HG02759 (cell line): ENCODE results near the gene ENOX2.

Experiments
- ATAC-seq: cut with Tn5 transposase; IDR thresholded peaks from one replicate; pipeline ENCODE4 v1.9.1; 2021; ENCODE audit warnings: mild to moderate bottlenecking, moderate library complexity; ENCODE audit not compliant: unreplicated experiment

ENOX2 gene

DNA sequence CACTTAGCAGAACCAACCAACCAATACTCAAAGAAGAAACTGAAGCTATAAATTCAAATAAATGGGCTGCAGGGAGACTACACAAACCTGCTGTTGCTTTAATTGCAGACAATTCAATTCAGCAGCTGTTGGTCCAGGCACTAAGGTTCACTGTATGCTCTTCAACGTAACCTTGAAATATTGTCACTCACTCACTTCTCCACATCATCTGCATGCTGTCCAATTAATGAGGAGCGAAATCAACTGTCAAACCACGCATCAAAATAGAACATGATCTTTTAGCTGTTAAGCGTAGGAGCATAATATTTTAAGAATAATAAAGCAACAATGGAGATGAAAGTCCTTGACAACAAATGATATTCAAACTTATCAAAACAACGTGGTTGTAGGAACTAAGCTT lies 17.0 kb downstream of the ENOX2 start:
- ATAC-seq: no peak

DNA sequence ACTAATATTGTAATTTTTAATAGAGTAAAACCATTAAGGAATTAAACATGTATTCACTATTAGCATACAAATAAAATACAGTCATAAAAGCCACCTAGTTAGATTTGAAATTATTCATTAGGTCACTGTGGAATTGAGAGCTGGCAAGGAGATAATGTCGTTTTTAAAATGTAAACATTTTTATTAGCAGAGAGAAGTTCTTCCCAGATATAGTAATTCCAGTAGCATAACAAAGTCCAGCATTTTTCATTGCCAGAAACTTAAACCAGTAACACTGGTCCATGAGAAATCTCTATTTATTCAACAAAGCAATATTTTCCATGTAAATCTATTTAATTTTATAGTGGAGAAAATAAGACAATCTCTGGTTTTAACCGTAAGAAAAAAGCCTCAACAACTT lies 17.5 kb downstream of the ENOX2 start:
- ATAC-seq: no peak

DNA sequence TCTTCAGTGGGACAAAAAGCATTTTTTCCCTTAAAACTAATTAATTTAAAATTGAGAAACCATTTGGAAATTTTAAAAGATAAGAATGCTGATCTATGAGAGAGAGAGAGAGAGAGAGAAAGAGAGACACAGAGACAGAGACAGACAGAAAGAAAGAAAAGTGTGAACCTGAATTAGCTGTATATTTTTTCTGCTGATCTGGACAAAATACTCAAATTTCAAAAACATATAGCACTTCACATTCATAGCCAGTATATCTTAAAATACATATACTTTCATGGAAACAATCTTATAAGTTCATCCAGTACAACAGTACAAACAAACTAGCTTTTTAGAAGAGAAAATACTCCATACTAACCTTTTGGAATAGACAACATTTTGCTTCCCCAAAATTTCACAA lies 18.4 kb downstream of the ENOX2 start:
- no peak for ATAC-seq

DNA sequence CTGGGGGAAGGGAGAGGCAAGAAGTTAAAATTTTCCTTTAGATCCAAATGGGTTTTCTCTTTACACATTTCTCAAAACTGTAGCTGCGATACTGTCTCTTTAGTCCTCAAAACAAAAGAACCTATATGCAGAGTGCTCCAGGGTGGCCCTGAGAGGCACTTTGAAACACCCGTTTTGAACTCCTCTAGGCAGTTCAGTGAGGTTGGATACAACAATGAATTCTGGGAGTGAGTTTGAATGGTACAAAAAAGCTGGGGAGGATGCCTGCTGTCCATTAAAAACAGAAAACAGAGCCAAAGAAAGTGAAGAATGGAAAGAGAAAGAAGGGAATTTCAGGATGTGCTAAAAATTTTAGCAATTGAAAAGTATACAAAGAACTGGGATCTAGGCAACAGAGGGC lies 23.1 kb downstream of the ENOX2 start:
- ATAC-seq: no peak

DNA sequence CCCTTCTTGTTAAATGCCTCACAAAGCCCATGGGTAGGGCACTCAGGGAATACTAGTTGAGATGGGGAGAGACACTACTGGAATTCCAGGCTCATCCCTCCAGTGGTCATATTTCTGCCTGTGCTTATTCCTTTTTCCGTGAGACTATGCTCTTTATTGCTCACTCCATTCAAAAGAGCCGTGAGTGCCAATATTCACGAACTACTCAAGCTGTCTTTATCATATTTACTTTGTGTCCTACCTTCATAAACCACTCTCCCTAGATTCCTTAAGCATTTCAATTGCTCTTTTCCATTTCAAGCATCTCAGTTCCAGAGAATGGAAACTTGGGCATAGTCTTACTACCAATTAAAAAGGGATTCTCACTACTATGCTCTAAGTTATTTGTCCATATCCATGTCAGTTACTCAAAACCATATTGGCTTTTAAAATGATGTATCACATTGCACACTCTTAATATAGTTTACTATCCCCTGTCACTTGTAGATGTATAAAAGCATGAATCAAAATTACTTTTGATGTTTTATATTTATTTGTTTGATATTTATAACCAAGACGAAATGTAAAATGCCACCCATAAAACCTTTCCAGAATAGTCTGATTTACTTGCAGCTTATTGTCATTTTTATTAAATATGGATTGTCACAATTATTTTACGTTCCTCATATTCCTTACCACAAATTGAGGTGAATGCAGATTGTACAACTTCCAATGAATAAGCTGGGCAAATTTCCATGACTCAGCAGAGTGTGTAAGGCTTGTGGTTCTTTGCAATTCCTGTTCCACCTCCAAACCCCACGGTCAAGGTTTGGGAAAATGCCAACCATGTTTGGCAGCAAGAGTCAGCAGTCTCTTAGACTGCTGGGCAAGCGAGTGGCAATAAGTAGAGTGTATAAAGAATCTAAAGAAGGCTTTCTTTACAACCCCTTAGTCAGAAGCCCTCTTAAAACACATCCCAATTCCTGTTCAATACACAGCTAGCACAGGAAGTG lies 24.4 kb downstream of the ENOX2 start:
- no peak for ATAC-seq

DNA sequence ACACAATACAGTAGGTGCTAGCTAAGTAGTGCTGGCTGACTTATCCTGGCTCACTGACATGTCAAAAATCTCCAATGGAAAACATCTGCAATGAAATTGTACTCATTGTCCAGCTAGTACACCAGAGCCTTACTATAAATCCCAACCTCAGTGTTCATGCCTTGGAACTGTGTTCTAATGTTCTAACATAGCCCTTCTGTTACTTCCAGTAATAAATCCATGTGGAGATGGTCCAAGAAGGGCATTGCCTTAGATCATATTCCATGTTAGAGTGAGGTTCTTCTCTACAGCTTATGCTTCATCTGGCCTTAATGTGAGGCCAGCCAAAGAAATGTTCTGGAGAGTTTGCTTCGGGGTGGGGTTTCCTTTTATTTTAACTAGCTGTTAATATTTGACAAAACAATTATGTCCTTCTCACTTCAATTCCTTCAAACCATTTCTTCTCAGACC lies 25.1 kb downstream of the ENOX2 start:
- ATAC-seq: no peak

DNA sequence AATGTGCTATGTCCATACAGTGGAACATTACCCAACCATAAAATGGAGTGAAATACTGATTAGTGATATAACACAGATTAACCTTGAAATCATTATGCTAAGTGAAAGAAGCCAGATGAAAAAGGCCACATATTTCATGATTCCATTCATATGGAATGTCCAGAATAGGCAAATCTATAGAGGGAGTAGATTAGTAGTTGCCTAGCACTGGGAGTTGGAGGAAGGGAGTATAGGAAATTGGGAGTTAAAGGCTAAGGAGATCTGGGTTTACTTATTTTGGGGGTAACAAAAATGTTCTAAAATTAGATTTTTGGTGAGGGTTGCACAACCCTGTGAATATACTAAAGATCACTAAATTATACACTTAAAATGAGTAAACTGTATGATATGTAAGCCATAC lies 26.8 kb downstream of the ENOX2 start:
- ATAC-seq: no peak

DNA sequence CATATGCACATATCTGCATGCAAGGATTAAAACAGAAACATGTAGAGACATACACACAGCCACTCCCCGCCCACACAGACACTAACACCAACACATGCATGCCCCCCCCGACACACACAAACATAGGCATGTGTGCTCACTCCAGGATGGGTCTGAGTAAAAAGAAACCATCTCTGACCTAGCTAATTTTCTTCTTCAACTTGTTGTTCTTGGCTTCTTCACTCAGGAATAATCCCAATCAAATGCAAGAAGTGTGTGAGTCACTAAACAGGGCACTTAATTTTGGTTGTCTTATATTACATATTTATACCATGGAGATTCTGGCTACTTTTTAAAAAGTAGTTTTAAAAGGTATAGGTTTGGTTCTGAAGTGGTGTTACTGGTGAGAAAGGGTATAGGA lies 28.3 kb downstream of the ENOX2 start:
- ATAC-seq: no peak

DNA sequence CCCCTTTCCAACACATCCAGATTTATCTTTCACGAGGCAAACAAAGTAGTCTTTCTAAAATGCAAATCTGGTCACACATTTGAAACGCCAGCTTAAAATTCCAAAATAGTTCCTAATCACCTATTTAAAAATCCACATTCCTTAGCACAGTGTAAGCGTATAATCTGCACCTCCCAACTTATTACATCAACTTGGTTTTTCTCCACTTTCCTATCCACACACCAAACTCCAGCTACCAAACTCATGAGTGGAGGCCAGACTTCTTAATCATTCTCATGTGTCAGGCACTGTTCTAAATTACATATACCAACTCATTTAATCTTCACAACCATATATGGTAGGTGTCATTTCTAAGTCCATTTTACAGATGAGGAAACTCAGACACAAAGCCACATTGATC lies 33.8 kb downstream of the ENOX2 start:
- ATAC-seq: no peak

DNA sequence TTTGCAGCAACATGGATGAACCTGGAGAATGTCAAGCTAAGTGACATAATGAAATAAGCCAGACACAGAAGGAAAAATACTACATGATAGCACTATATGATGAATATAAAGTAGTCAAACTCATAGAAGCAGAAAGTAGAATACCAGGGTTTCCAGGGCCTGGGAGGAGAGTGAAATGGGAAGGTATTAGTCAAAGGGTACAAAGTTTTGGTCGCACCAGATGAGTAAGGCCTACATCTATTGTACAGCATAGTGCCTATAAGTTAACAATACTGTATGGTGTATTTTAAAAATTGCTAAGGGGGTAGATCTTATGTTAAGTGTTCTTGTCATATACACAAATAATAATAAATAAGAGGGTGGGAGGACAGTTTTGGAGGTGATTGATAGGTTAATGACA lies 41.5 kb downstream of the ENOX2 start:
- ATAC-seq: no peak

DNA sequence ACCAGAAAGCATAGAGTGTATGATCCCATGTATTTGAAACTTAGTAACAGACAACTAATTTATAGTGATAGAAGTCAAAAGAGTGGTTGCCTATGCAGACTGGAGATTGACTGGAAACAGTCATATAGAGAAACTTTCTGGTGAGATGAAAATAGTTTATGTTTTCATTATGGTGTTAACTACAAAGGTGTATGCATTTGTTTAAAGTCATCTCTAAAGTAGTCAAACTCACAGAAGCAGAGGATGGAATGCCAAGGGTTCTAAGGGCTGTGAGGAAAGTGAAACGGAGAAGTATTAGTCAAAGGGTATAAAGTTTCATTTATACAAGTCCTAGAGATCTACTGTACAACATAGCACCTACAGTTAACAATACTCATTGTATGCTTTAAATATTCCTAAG lies 45.8 kb downstream of the ENOX2 start:
- ATAC-seq: peak; percentile 99

DNA sequence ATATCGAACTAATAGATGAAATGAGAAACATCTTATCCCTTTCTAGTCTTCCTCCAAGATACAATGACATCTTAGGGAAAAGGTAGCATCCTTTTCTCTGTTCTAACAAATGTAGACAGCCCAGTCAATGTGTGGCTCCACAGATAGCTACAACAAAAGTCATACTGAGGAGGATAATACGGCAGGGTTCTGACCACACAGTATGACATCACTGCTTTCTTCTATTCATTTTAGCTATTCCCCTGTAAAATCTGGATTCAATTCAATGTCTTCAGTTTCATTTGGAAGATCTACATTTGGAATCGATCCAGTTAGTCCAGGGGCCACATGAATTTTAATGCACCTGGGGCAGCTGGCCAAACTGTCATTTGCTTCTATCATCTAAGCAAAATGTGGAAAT lies 51.4 kb downstream of the ENOX2 start:
- ATAC-seq: no peak

DNA sequence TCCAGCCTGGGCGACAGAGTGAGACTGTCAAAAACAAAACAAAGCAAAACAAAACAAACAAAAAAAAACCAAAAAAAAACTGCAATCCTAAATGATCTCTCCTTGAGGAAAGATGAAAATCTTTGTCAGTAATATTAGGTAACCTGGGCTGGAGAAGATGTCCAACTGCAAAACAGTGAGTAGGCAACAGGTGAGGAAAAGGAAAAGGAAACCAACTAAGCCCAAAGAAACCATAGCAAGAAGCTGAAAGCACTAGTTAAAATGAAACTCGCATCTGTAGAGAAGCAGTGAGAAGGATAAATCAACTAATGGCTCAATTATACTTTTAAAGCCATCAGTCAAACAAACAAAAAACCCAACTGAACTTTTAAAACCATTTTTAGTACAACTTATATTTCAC lies 54.2 kb downstream of the ENOX2 start:
- peak; percentile 87 for ATAC-seq

DNA sequence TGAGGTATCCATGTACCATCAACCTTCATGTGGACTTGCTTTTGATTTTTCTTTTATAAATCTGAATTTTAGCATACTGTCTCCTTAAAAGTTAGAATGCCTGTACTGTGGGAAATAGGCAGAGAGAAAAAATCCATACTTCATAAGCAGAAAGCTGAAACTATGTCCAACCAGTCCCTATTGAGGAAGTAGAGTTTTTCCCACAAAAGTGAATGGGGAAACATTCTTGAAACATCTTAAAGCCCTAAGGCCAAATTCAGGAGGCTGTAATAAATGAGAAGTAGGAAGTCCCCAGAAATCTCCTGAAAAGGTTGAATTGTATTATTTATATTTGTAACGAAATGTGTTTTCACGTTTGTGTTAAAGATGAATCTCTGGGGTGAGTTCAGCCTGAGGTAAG lies 56.3 kb downstream of the ENOX2 start:
- no peak for ATAC-seq

DNA sequence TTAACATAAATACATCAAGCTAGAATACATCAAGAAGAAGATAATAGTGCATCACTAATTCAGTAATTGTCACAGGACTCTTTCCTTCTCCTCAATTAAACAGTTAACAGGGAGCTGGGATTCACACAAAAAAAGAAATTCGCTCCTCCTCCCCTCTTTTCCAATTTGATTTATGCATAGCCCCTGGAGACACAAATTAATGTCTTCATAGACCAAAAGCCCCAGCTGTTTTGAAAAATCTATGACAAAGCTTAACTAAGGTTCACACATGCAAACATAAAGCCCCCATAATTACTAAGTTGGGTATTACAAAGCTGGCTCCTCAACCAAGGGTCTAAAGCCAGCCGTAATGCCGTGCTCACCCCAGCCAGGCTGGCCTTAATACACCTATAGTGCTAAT lies 61.2 kb downstream of the ENOX2 start:
- ATAC-seq: no peak

DNA sequence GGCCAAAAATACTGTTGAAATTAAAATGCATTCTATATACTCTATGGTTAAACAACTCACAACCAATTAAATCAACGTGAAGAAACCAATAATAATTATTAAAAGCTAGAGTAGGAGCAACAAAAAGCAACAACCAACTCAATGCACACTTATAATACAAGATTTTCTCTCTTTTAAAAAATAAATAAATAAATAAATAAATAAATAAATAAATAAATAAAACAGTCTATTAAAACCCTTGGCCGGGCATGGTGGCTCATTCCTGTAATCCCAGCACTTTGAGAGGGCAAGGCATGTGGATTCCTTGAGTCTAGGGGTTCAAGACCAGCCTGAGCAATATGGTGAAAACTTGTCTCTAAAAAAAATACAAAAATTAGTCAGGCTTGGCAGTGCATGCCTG lies 62.7 kb downstream of the ENOX2 start:
- no peak for ATAC-seq

DNA sequence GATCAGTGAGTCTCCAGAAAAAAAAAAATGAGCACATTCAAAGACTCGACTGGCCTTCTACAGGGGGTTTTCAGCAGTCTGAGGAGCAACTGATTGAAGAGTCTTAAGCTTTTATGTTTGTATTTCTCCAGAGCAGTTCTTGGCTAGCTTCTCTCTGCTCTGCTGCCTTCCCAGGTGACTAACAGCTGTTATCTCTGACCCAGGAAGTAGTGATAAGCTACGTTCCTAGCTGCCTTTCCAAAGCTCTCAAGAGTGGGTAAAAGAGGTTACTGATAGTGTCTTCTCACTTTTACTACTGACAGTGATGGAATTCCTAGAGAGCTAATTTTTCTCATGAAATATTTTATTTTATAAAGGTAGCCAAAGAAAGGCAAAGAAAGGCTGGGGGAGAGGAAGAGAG lies 66.6 kb downstream of the ENOX2 start:
- no peak for ATAC-seq

DNA sequence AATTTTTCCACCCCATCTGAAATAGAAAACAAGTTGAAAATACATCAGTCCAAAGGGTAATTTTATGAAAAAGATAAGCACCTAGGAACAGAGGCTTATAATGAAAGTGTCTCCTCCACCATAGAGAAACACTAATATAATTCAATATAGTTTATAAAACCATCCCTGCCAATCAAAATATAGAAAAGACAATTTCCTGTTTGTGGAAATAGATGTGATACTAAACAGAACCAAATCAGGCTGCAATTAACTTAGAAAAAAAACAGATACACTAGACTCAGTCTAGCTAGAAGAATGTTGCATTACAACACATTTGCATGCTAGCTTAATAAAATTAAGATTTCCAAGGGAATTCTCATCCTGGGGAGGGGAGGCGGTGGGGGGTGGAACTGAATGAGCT lies 68.2 kb downstream of the ENOX2 start:
- no peak for ATAC-seq

DNA sequence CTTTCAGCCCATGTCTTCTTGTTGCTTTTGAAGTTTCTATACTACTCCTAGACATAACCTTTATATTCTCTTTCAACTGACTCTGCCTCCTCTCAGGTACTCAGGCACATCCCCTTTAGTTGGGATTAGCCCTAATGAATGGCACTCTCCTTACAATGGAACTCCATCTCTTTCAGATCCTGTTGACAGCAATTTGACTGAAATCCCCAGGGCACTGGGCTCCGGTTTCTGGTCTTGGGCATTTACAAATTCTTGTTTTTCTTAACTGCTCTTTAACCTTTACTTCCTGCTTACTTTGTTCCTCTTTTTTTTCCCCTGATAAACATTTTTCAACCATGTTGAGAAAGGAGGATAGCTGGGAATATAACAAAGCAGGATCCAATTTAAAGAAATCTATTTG lies 68.9 kb downstream of the ENOX2 start:
- ATAC-seq: no peak

DNA sequence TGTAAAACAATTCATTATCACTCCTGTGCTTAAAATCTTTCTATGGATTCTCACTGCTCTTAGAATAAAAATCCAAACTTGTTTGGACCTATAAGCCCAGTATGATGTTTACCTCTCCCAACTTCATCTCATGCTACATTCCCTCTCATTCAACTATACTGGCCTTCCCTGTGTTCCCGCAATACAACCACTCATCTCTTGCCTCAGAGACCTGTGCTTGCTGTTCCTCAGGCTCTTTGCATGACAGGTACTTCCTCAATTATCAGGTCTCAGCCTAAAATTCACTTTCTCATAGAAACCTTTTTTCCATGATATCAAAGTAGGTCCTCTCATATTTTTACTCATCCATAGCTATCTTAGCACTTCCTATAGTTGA lies 71.7 kb downstream of the ENOX2 start:
- ATAC-seq: no peak

DNA sequence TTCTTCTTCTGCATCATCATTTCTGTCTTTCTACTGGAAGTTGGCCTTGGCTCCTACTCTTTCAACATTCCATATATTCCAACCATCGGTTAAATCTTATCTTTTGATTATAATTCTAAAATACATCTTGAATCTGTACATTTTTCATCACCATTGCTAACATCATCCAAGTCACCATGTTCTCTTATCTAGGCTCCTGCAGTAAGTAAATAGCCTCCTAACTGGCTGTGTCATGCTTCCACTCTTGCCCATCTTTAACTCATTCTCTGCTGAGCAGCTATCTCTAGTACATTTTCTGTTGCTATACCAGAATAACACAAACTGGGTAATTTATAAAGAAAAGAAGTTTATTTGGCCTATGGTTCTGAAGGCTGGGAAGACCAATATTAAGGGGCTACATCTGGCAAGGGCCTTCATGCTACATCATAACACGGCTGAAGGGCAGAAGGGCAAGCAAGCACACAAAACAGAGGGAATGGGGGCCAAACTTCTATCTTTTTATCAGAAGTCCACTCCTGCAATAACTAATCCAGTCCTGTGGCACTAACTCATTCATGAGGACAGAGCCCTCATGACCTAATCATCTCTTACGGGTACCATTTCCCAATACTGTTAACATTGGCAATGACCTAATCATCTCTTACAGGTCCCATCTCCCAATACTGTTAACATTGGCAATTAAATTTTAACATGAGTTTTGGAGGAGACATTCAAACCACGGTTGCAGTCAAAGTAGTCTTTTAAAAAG lies 72.2 kb downstream of the ENOX2 start:
- ATAC-seq: no peak
